Natural killer cell treated with Interleukin-12 subunit alpha and Interleukin-12 subunit beta and Interleukin-15 and Interleukin-18, amount 100 ng/mL, for 72 hours (primary cell): ENCODE data around the gene HIP1. TPM values are rescaled to one million over a fixed set of nuclear protein-coding genes. Genes with fewer than 3 reads are reported as not detected.

Experiments used
- ATAC-seq, 2 donors: fragments of 150-1000 bp; cut with Tn5 transposase in 1 of 2; sonication (Bioruptor Pico), chemical (Tn5 transposase) in 1 of 2; 2 replicates each; pipeline ENCODE4 v1.10.0; 2021
- DNase-seq: peaks from one replicate; pipeline ENCODE4 v3.0.0; 2022; ENCODE audit warnings: low spot score
- H3K27ac Mint-ChIP-seq, 2 donors: 1 replicate in 1 of 2; 2 replicates in 1 of 2; pipeline ENCODE4 v1.8.0; 2022; ENCODE audit warnings: mixed read lengths in 2 of 2, mild to moderate bottlenecking in 1 of 2, moderate library complexity in 1 of 2
- H3K27me3 Mint-ChIP-seq, 2 donors: 1 replicate in 1 of 2; 2 replicates in 1 of 2; pipeline ENCODE4 v1.8.0; 2022; ENCODE audit warnings: mixed read lengths in 2 of 2
- H3K36me3 Mint-ChIP-seq: one replicate; pipeline ENCODE4 v1.8.0; 2022; ENCODE audit warnings: mixed read lengths
- H3K4me1 Mint-ChIP-seq, 2 donors: 1 replicate in 1 of 2; 2 replicates in 1 of 2; pipeline ENCODE4 v1.8.0; 2022; ENCODE audit warnings: low read depth in 2 of 2, mixed read lengths in 2 of 2, mild to moderate bottlenecking in 1 of 2
- H3K4me3 Mint-ChIP-seq: one replicate; pipeline ENCODE4 v1.8.0; 2022; ENCODE audit warnings: mixed read lengths
- H3K9me3 Mint-ChIP-seq: 2 replicates; pipeline ENCODE4 v1.8.0; 2022; ENCODE audit warnings: mixed read lengths
- total RNA-seq, 2 donors: library from RNA; stranded (reverse); gene quantifications; one replicate each; pipeline ENCODE4 v1.2.3, GENCODE V29; 2022

HIP1 gene
- total RNA-seq, 2 donors from 2014 or later = 13.5 to 22.0 TPM

GRCh38 chr7:75758491-75758890 lies 19.8 kb upstream of the HIP1 start:
- Mint-ChIP-seq H3K36me3 (no peaks in the 10 kb centered on the region), H3K27me3 (peaks cover 0 to 3% of the 10 kb centered on the region in 2 donors), H3K4me3 (no peak overlapping the region), H3K27ac (no peak overlapping the region), H3K9me3 (no peaks in the 10 kb centered on the region), H3K4me1 (peaks cover 4 to 8% of the 10 kb centered on the region in 2 donors)
- ATAC-seq (no peak), DNase-seq (no peak)

GRCh38 chr7:75757860-75758259 lies 19.1 kb upstream of the HIP1 start:
- no peaks in the 10 kb centered on the region for H3K9me3 Mint-ChIP-seq
- no peak overlapping the region for H3K4me3 Mint-ChIP-seq
- no peak for DNase-seq
- no peak overlapping the region for H3K27ac Mint-ChIP-seq
- H3K36me3 Mint-ChIP-seq = no peaks in the 10 kb centered on the region
- peaks cover 4 to 8% of the 10 kb centered on the region in 2 donors for H3K4me1 Mint-ChIP-seq
- ATAC-seq = no peak
- peaks cover 0 to 3% of the 10 kb centered on the region in 2 donors for H3K27me3 Mint-ChIP-seq

GRCh38 chr7:75756991-75757676 lies 18.4 kb upstream of the HIP1 start:
- H3K9me3 Mint-ChIP-seq = no peaks in the 10 kb centered on the region
- no peak overlapping the region for H3K4me3 Mint-ChIP-seq
- ATAC-seq = no peak
- peaks cover under 1 to 4% of the 10 kb centered on the region in 2 donors for H3K4me1 Mint-ChIP-seq
- DNase-seq = no peak
- no peak overlapping the region for H3K27ac Mint-ChIP-seq
- H3K27me3 Mint-ChIP-seq = no peaks in the 10 kb centered on the region
- no peaks in the 10 kb centered on the region for H3K36me3 Mint-ChIP-seq

- ATAC-seq (no peak), DNase-seq (no peak)
- no peak overlapping the region for H3K27ac Mint-ChIP-seq
- no peaks in the 10 kb centered on the region for H3K27me3 Mint-ChIP-seq
- H3K4me1 Mint-ChIP-seq = peaks cover 0 to 3% of the 10 kb centered on the region in 2 donors
- H3K36me3 Mint-ChIP-seq = no peaks in the 10 kb centered on the region
- H3K4me3 Mint-ChIP-seq = no peak overlapping the region
- H3K9me3 Mint-ChIP-seq = no peaks in the 10 kb centered on the region
Observed at GRCh38 chr7:75756206-75756990, 17.7 kb upstream of the HIP1 start.

- Mint-ChIP-seq H3K27me3 (peaks cover 0 to 7% of the 10 kb centered on the region in 2 donors), H3K27ac (no peak overlapping the region), H3K4me1 (peaks cover 17 to 21% of the 10 kb centered on the region in 2 donors), H3K36me3 (no peaks in the 10 kb centered on the region), H3K4me3 (no peak overlapping the region), H3K9me3 (no peaks in the 10 kb centered on the region)
- ATAC-seq (no peak), DNase-seq (no peak)
Observed at GRCh38 chr7:75743455-75743859, 4.7 kb upstream of the HIP1 start.

GRCh38 chr7:75740846-75741497 lies 2.2 kb upstream of the HIP1 start:
- H3K4me1 Mint-ChIP-seq = peaks cover 26 to 30% of the 10 kb centered on the region in 2 donors
- no peak overlapping the region for H3K4me3 Mint-ChIP-seq
- H3K27me3 Mint-ChIP-seq = peaks cover 0 to 9% of the 10 kb centered on the region in 2 donors
- peak overlapping the region in 1 of 2 donors; percentile 0 for H3K27ac Mint-ChIP-seq
- no peaks in the 10 kb centered on the region for H3K9me3 Mint-ChIP-seq
- no peak for DNase-seq
- ATAC-seq = no peak
- H3K36me3 Mint-ChIP-seq = no peaks in the 10 kb centered on the region

GRCh38 chr7:75739796-75740672 lies 1.3 kb upstream of the HIP1 start:
- peak overlapping the region; percentile 90 for H3K4me3 Mint-ChIP-seq
- no peak for ATAC-seq
- H3K9me3 Mint-ChIP-seq = no peaks in the 10 kb centered on the region
- H3K36me3 Mint-ChIP-seq = no peaks in the 10 kb centered on the region
- no peak for DNase-seq
- H3K27me3 Mint-ChIP-seq = peaks cover 0 to 9% of the 10 kb centered on the region in 2 donors
- H3K4me1 Mint-ChIP-seq = peaks cover 26 to 30% of the 10 kb centered on the region in 2 donors
- H3K27ac Mint-ChIP-seq = peak overlapping the region; percentile 73 to 77

GRCh38 chr7:75738975-75739795 lies 444 bp upstream of the HIP1 start:
- peak; percentile 97 to 98 for ATAC-seq
- Mint-ChIP-seq H3K4me3 (peak overlapping the region; percentile 92), H3K27ac (peak overlapping the region; percentile 73 to 77), H3K36me3 (no peaks in the 10 kb centered on the region), H3K4me1 (peaks cover 26 to 34% of the 10 kb centered on the region in 2 donors), H3K27me3 (peaks cover 0 to 12% of the 10 kb centered on the region in 2 donors), H3K9me3 (no peaks in the 10 kb centered on the region)
- peak; percentile 100 for DNase-seq

- ATAC-seq (no peak), DNase-seq (no peak)
- peak overlapping the region in 1 of 2 donors; percentile 67 for H3K27ac Mint-ChIP-seq
- peaks cover 27 to 38% of the 10 kb centered on the region in 2 donors for H3K4me1 Mint-ChIP-seq
- H3K4me3 Mint-ChIP-seq = peak overlapping the region; percentile 92
- no peaks in the 10 kb centered on the region for H3K9me3 Mint-ChIP-seq
- peaks cover 0 to 13% of the 10 kb centered on the region in 2 donors for H3K27me3 Mint-ChIP-seq
- H3K36me3 Mint-ChIP-seq = no peaks in the 10 kb centered on the region
Observed at GRCh38 chr7:75737856-75738603, 711 bp downstream of the HIP1 start.

- H3K9me3 Mint-ChIP-seq = no peaks in the 10 kb centered on the region
- ATAC-seq (no peak), DNase-seq (no peak)
- peaks cover 0 to 21% of the 10 kb centered on the region in 2 donors for H3K27me3 Mint-ChIP-seq
- H3K4me3 Mint-ChIP-seq = no peak overlapping the region
- no peak overlapping the region for H3K27ac Mint-ChIP-seq
- peaks cover 39 to 51% of the 10 kb centered on the region in 2 donors for H3K4me1 Mint-ChIP-seq
- H3K36me3 Mint-ChIP-seq = no peaks in the 10 kb centered on the region
Observed at GRCh38 chr7:75735581-75736350, 3.0 kb downstream of the HIP1 start.

GRCh38 chr7:75734586-75735458 lies 3.9 kb downstream of the HIP1 start:
- peaks cover 38 to 49% of the 10 kb centered on the region in 2 donors for H3K4me1 Mint-ChIP-seq
- H3K27ac Mint-ChIP-seq = peak overlapping the region in 1 of 2 donors; percentile 40
- no peaks in the 10 kb centered on the region for H3K36me3 Mint-ChIP-seq
- no peak overlapping the region for H3K4me3 Mint-ChIP-seq
- ATAC-seq = no peak
- no peak for DNase-seq
- H3K9me3 Mint-ChIP-seq = no peaks in the 10 kb centered on the region
- H3K27me3 Mint-ChIP-seq = peaks cover 0 to 22% of the 10 kb centered on the region in 2 donors
